ENCODE measurements around the gene ARL4A.

DNA sequence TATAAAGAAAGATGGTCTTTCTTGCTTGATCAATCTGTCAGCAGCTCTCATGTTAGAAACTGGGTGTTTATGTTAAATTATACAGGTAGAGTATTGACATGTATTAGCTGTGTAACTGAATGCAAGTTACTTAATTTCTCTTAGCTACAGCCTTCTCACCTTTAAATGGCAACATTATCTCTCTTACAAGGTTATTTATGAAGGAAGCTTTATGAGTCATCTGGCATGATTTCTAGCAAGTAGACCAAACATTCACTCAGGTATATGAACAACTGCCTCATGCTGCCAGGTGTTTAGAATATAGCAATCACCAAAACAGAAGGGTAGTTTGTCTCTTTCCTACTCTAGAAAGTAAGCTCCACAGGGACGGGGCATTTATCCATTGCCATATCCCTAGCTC lies 8.5 kb downstream of the ARL4A start:
- TF ChIP-seq TAF1 (IDR thresholded peaks at IDR 0.05; ENCODE audit: low read depth, low read length) (no peak), PAX5 (IDR thresholded peaks at IDR 0.05; ENCODE audit: insufficient read depth, low read length, severe bottlenecking) (no peak), POLR2AphosphoS5 (IDR thresholded peaks at IDR 0.05; ENCODE audit: low read depth, low read length) (no peak), POLR2A (IDR thresholded peaks at IDR 0.05; ENCODE audit: low read depth, low read length) (no peak), SPI1 (IDR thresholded peaks at IDR 0.05; ENCODE audit: low read depth, low read length) (no peak)

Data from GM12891 (cell line).